ENCODE data around the gene RAB26.
"Not testable (repeated sequence)": the region's sequence is repeated elsewhere in the genome, so short reads cannot be mapped to it uniquely, and the experiment has no call there.

- TF ChIP-seq, protein P1, sequence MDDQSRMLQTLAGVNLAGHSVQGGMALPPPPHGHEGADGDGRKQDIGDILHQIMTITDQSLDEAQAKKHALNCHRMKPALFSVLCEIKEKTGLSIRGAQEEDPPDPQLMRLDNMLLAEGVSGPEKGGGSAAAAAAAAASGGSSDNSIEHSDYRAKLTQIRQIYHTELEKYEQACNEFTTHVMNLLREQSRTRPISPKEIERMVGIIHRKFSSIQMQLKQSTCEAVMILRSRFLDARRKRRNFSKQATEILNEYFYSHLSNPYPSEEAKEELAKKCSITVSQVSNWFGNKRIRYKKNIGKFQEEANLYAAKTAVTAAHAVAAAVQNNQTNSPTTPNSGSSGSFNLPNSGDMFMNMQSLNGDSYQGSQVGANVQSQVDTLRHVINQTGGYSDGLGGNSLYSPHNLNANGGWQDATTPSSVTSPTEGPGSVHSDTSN (CRISPR knock-in tag; IDR thresholded peaks at IDR 0.05) = not testable (repeated sequence)
- not testable (repeated sequence) for TF ChIP-seq ZNF658, IKZF3 (tag by site-specific recombination; IDR thresholded peaks at IDR 0.05)
- TF ChIP-seq, protein P2, sequence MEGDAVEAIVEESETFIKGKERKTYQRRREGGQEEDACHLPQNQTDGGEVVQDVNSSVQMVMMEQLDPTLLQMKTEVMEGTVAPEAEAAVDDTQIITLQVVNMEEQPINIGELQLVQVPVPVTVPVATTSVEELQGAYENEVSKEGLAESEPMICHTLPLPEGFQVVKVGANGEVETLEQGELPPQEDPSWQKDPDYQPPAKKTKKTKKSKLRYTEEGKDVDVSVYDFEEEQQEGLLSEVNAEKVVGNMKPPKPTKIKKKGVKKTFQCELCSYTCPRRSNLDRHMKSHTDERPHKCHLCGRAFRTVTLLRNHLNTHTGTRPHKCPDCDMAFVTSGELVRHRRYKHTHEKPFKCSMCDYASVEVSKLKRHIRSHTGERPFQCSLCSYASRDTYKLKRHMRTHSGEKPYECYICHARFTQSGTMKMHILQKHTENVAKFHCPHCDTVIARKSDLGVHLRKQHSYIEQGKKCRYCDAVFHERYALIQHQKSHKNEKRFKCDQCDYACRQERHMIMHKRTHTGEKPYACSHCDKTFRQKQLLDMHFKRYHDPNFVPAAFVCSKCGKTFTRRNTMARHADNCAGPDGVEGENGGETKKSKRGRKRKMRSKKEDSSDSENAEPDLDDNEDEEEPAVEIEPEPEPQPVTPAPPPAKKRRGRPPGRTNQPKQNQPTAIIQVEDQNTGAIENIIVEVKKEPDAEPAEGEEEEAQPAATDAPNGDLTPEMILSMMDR (tag by site-specific recombination; IDR thresholded peaks at IDR 0.05) = not testable (repeated sequence)
Measured at GRCh38 chr16:2126928-2127556, 21.4 kb upstream of the RAB26 start.

Measured in HEK293 (cell line).